NCI-H524 (cell line): ENCODE measurements around the gene PHKA1.
"Not testable (repeated sequence)": the region's sequence is repeated elsewhere in the genome, so short reads cannot be mapped to it uniquely, and the experiment has no call there.

Experiments used
- DNase-seq, 2 experiments: peaks; one replicate each; lab custom pipeline; 2025; lab: John Stamatoyannopoulos, UW

Gene PHKA1

DNA sequence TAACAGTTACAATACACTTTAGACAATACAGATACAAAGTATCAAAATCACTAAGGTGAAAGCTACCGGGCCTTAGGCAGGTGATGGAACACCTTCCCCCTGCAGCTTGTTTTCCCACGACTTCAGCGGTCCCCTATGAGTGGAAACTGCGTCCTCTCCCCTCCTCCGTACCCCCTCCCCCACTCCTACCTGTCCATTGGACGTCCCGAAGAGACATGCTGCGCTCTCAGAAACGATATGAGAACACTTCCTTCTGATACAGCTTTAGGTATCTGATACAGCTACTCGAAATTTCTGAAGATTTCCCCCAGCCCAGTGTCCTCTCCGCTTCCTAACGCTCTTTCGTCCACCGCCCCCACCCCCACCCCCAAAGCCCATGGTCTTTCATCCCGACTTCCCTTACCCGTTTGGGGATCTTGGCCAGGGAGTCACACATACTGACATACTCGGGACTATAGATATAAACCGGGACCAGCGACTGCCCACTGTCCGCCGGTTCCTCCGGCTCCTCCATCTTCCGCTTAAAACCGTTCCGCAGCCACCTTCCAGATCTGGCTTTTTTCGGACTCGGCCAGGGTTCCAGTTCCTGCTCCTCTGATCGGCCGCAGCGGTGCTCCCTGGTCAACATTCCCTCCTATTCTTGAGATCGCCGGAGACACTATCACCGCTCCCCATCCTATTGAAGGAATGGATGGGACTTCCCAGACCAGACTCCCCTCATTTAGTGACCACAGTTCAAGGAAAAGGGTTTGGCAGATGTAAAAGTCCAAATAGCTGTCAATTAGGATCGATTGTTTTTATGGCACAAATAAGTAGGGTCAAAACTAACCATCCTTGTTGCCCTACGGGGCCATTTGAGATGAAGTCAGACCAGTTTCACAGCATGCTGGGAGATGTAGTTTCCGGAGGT lies 141.6 kb downstream of the PHKA1 start, which contains the start of gene HDAC8:
Gene HDAC8 (minus strand): TSS at position 596 of the 910 bp plus-strand sequence. CDS start 82 bp downstream, at position 514.
- DNase-seq: peak; percentile 78 to 85

DNA sequence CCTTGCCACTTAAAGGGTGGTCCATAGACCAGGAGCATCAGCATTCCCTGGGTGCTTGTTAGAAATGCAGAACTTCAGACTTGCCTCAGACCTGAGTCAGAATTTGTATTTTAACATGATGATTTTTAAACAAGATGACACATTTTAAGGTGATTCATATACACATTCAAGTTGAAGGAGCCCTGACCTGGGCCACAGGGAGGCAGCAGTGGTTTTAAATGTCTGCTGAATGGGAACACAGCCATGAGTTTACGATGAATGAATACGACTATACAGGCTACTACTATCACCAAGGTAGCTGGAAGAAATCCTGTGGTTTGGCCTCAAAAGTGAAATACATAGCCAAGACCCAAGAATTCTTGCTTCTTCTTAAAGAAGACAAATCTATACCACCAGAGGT lies 144.3 kb downstream of the PHKA1 start:
- DNase-seq: no peak

DNA sequence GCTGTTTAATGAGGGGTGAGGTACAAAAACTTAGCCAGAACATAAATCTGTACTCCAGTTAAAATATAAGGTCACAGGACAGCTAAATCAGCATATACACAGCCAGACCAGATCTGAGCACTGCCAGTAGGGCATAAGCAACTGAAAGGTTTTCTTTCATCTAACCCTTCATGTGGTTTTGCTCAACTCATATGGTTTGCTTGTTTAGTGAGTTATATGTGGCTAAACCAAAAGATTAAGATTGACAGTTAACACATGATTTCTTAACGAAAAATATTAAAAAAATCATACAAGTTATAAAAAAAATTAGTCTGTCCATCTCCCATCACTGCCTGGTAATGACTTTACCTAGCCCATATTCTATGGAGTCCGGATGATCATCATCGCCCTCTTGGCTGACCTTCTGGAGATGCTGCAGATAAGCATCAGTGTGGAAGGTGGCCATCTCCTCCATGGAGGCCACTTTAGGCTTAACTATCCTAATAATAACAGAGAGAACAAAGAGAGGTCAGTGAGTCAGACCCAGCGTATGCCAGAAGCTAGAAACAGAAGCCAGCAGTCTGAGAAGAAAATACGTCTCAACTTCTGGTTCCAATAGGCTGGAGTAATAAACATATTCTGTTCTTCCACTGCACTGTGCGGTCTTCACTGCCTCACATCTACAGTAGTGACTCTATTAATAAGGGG lies 145.6 kb downstream of the PHKA1 start:
- no peak for DNase-seq

DNA sequence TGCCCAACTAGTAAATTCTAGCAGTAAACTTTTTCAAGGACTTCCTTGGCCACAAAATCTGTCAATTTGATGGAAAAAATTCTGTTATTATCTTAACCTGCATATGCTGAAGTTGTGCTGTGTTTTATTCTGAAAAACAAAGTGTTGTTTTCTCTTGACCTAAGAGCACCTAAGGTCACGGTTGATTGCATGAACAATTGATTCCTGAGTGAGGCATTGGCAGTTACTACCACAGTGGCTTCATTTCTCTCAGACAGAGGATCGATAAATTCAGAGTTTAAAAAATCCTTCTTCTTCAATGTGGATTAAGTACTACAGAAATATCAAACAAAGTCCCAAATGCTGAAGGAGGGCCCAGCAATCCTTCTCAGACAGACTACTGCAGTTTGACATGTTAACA lies 147.7 kb downstream of the PHKA1 start:
- DNase-seq: no peak

DNA sequence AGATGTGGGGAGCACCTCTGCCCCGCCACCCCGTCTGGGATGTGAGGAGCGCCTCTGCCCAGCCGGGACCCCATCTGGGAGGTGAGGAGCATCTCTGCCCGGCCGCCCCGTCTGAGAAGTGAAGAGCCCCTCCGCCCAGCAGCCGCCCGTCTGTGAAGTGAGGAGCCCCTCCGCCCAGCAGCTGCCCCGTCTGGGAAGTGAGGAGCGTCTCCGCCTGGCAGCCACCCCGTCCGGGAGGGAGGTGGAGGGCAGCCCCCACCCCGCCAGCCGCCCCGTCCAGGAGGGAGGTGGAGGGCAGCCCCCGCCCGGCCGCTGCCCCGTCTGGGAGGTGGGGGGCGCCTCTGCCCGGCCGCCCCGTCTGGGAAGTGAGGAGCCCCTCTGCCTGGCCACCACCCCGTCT lies 154.5 kb downstream of the PHKA1 start:
- DNase-seq: not testable (repeated sequence)

DNA sequence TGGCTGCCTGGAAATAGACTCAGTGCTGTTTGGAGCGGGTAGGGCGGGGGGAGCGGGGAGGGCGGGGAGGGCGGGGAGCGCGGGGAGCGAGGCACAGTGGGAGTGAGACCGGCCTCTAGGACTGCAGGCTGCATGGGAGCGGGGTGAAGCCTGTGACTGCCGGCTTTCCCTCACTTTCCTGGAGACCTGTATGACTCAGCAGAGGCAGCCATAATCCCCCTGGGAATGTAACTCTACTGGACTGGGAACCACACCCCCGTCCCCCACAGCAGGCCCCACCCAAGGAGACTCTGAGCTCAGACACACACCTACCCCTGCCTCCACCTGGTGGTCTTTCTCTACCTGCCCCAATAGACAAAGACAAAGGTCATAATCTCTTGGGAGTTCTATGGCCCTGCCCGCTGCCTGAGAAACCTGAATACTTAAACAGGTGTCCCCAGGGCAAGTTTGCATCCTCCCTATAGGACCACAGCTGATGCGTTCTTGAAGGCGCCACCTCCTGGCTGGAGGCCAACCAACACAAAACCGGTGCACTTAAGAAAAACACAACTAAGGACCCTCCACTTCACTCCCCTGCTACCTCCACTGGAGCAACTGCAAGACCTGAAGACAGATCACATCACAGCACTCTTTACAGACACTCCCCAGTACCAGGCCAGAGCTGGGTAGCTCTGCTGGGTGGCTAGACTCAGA lies 159.5 kb downstream of the PHKA1 start:
- DNase-seq: peak in 1 of 2 experiments; percentile 46

DNA sequence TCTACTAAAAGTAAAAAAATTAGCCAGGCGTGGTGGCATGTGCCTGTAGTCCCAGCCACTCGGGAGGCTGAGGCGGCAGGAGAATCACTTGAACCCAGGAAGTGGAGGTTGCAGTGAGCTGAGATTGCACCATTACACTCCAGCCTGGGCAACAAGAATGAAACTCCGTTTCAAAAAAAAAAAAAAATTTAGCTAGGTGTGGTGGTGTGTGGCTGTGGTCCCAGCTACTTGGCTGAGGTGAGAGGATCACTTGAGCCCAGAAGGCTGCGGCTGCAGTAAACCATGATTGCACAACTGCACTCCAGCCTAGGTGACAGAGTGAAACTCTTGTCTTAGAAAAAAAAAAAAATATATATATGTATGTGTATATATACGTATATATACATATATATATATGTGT lies 161.7 kb downstream of the PHKA1 start:
- DNase-seq: not testable (repeated sequence)

DNA sequence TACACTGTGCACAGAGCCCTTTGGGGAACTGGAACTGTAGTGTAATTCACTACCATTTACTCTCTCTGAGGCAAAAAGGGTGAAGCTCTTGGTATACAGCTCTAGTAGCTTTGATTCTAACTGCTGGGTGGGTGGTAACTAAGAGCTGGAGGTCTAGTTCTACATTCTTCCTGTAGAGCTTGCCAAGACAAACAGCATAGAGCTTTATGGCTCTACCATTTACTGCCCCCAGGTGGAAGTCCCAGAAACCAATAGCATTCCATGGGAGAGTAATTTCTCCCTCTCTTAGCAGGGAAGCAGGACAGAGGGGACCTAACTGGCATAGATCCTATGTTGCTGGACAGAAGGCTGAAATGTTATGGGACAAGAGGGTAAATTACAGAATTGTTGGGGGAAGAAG lies 168.1 kb downstream of the PHKA1 start:
- DNase-seq: no peak

DNA sequence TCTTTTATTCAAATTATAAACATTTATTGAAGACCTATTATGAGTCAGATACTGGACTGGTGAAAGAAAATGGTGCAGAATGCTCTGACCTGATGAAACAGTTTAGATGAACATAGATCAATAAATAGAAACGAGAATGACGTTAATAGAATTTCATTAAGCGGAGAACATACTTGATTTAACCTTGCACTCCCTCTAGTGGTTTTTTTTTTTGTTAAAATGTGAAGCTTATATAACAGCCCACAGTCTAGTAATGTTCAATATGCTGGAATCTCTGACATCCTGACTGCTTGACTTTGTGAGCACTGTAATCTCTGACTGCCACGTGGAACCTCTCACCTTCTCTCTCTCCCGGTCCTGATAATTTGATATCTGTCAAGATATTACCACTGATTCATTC lies 173.8 kb downstream of the PHKA1 start:
- DNase-seq: peak; percentile 1 to 59

DNA sequence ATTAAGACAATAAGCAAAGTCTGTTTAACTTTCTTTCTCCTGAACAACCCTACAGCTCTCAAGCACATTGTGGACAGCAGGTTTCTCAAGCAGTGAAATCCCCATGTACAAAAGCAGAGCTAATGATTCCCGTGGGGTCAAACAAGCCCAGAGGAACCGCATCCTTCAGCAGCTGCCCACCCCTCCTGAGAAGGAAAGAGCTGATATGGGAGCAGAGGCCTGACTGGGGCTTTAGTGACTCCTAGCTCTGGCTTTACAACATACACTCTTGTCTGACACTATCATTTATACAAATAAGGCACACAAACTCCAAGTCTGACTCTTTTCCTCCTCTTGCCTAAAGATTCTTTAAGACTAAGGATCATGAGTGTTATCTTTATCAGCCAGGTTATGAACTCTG lies 174.3 kb downstream of the PHKA1 start:
- peak; percentile 1 to 19 for DNase-seq

DNA sequence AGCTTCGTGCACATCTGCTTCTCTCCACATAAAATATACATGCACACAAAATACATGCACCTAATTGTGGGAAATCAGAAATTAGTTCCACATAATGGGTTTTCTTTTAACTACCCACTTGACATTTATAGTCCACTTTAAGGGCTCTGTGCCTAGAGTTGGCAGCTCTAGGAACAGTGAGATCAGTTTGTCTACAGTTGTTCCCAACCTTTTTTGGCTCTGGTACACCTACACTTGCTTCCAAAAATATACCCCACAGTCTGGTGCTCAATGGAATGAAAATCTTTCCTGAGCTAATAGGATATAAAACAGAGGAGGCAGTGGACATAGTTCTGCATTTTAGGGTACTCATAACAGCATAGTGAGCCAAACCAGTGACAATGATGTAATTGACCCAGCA lies 177.6 kb downstream of the PHKA1 start:
- no peak for DNase-seq

DNA sequence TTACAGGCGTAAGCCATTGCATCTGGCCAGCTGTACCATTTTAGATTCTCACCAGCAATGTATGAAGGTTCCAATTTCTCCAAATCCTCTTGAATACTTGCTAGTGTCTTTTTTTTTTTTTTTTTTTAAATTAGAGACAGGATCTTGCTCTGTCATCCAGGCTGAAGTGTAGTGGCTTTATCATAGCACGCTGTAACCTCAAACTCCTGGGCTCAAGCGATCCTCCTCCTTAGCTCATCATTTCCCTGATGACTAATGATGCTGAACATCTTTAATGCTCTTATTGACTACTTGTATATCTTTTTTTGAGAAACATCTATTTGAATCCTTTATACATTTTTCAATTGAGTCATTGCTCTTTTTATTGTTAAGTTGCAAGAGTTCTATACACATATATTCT lies 181.7 kb downstream of the PHKA1 start:
- no peak for DNase-seq
